T47D (cell line): ENCODE data around the gene UBXN7.
"Not testable (repeated sequence)": the region's sequence is repeated elsewhere in the genome, so short reads cannot be mapped to it uniquely, and the experiment has no call there.

Experiments
- DNase-seq, 2 experiments: peaks; one replicate each; pipeline versions ENCODE4 v3.0.0 to v3.0.0-alpha.2; 2011 to 2012; ENCODE audit warnings: low read depth in 1 of 2, low spot score in 1 of 2
- JUND ChIP-seq: IDR thresholded peaks from 2 replicates; pipeline ENCODE4 v1.6.1; 2012; ENCODE audit warnings: low read depth
- in situ Hi-C: cut with HindIII; loops from 2 replicates; pipeline ENCODE4 v1.10.0; 2016; ENCODE audit warnings: low sequenced_read_pairs, low pct_unique_long_range_greater_than_20kb

Gene UBXN7

DNA sequence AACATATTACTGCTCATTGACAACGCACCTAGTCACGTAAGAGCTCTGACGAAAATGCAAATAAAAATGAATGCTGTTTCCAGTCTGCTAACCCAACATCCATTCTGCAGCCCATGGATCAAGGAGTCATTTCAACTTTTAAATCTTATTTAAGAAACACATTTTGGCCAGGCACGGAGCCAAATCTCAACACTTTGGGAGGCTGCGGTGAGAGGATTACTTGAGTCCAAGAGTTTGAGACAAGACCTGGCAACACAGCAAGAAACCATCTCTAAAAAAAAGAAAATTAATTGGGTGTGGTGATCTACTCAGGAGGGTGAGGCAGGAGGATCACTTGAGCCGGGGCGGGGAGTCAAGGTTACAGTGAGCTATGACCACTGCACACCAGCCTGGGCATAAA, 71.6 kb downstream of the UBXN7 start:
- DNase-seq, result no peak
- in situ Hi-C loops, result no loop called here
- TF ChIP-seq JUND, result no peak

DNA sequence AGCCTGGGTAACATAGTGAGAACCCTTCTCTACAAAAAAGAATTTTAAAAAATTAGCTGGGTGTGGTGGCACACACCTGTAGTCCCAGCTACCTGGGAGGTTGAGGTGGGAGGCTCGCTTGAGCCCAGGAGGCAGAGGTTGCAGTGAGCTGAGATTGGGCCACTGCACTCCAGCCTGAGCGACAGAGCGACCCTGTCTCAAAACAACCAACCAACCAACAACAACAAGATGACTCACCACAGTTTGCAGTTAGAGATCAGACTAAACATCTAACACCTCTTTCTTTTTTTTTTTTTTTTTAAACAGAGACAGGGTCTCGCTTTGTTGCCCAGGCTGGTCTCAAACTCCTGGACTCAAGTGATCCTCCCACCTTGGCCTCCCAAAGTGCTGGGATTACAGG, 73.7 kb downstream of the UBXN7 start:
- in situ Hi-C loops, DNase-seq: not testable (repeated sequence)

DNA sequence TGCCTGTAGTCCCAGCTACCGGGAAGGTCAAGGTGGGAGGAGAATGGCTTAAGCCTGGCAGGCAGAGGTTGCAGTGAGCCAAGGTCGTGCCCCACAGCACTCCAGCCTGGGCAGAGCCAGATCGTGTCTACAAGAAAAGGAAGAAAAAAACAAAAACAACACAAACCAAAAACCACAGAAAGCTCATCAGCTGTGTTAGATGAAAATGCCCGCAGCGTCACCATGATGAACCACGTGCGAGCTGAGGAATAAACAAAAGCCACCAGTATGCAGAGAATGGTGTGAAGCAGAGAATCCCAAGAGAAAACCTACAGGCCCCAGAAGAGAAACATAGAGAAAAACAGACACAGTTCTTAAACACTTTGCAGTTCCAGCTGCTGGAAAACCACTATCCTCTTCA, 74.3 kb downstream of the UBXN7 start:
- in situ Hi-C loops, result no loop called here
- DNase-seq, result no peak
- TF ChIP-seq JUND, result no peak

DNA sequence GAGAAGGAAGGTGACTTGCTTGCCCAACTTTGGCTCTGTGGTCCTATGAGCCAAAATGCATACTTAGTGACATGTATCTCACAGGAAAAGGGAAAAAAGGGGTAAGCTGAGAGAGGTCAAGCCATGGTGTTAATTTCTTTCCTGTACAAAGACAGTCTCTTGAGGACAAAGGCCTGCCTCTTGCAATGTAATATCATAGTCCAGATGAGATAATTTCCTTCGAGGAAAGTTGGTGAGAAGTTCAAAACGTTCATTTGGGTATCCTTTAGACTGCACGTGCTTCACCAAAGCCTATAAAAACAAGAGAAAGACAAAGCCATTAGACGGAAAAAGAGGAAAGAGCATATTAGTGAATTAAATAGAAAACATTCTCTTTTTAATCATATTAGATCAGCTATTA, 75.7 kb downstream of the UBXN7 start:
- in situ Hi-C loops, result no loop called here
- no peak for TF ChIP-seq JUND
- DNase-seq, result no peak

GRCh38 chr3:196355668-196356067, 76.6 kb downstream of the UBXN7 start:
- TF ChIP-seq JUND, result no peak
- DNase-seq, result no peak
- in situ Hi-C loops, result no loop called here

- in situ Hi-C loops, result no loop called here
- no peak for TF ChIP-seq JUND
- no peak for DNase-seq
Measured at GRCh38 chr3:196354132-196354531, 78.1 kb downstream of the UBXN7 start.

DNA sequence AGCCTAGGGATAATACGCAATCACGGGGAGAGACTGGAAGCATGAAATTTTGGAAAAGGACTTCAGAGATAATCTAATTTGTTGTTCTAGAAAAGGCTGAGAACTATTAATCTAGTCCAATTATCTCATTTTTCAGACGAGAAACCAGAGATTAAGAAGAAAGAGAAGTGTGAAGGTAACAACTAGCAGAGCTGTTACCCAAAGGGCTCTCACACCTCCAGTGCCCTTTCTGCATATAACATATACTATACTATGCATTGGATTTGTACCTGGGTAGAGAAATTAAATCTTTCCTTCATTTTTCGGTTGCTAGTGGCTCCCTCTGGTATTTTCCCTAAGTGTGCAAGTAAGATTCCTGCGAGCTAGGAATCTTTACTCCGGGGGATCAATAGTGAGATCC, 80.7 kb downstream of the UBXN7 start:
- TF ChIP-seq JUND, result no peak
- no peak for DNase-seq
- in situ Hi-C loops, result no loop called here

- no peak for TF ChIP-seq JUND
Measured at GRCh38 chr3:196350067-196350466, 82.2 kb downstream of the UBXN7 start.

DNA sequence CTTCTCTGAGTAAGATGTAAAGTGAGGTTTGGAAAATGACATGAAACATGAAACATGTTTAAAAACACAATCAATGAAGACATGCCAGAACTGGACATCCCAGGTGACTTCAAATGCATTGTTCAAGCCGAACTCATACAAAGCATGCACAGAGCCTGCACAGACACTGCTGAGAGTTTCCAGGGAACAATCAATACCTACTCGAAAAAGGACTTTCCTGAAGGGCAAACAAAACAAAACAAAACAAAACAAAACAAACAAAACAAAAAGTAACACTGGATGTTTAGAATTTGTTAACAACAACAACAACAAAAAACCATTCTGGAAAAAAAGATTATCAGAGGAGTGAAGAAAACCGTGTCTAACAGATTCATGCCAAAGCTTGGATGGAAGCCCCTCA, 83.5 kb downstream of the UBXN7 start:
- DNase-seq, result no peak
- in situ Hi-C loops, result no loop called here
- no peak for TF ChIP-seq JUND

More at GRCh38 chr3:196350067-196350466, 82.2 kb downstream of the UBXN7 start:
- in situ Hi-C loops, result no loop called here
- no peak for DNase-seq

- in situ Hi-C loops, result no loop called here
- DNase-seq, result no peak
- no peak for TF ChIP-seq JUND
Measured at GRCh38 chr3:196344663-196345062, 87.6 kb downstream of the UBXN7 start.

DNA sequence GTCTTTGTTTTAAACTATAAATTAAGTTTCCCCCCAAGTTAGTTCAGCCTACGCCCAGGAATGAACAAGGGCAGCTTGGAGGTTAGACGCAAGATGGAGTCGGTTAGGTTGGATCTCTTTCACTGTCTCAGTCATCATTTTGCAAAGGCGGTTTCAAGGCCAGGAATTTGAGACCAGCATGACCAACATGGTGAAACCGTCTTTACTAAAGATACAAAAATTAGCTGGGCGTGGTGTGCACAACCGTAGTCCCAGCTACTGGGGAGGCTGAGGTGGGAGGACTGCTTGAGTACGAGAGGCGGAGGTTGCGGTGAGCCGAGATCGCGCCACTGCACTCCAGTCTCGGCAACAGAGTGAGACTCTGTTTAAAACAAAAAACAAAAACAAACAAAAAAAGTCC, 88.3 kb downstream of the UBXN7 start:
- DNase-seq, in situ Hi-C loops: not testable (repeated sequence)

DNA sequence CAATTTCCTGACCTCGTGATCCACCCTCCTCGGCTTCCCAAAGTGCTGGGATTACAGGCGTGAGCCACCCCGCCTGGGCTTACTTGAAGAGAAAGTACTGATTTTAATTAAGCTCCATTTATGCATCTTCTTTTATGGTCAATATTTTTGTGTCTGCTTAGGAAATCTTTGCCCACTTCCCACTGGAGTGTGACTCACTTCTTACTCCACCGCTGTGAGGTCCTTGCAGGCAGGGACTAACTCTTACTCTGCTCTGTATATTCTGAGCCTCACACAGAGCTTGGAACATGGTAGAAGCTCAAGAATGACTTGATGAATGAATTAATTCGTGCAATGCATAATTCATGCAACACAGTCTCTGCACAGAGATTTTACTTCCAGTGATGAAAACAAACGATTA, 91.1 kb downstream of the UBXN7 start:
- in situ Hi-C loops, result no loop called here
- TF ChIP-seq JUND, result no peak
- DNase-seq, result no peak

DNA sequence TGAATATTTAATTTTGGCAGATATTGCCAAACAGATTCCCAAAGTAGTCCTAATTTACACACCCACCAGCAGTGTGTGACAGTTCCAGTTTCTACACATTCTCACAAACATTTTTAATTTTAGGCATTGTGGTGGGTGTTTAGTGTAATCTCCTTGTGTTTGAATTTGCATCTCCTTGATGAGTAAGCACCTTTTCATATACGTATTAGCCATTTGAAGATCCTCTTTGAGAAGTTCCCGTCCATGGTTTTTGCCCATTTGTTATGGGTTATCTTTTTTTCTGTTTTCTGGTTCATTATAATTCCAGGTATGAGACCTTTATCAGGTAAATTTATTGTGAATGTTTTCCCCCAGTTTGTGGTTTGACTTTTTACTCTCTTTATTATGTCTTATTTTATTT, 91.8 kb downstream of the UBXN7 start:
- in situ Hi-C loops, result no loop called here
- TF ChIP-seq JUND, result no peak
- no peak for DNase-seq

DNA sequence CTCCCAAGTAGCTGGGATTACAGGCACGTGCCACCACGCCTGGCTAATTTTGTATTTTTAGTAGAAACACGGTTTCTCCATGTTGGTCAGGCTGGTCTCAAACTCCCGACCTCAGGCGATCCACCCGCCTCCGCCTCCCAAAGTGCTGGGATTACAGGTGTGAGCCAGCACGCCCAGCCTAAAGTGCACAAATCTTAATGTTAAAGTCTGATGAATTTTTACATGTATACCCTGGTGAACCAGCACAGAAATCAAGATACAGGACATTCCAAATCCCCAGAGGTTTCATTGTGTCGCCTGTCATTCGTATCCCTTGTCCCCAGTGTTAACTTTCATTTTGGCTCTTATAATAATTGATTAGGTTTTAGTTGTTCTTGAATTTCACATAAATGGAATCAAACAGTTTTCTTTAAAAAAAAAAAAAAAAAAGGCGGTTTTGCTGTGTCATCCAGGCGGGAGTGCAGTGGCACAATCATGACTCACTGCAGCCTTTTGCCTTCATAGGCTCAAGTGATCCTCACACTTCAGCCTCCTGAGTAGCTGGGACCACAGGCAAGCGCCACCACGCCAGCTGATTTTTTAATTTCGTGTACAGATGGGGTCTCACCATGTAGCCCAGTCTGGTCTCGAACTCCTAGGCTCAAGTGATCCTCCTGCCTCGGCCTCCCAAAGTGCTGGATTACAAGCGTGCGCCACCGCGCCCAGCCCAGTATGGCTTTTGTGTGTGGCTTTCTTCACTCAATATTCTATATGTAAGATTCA, 92.6 kb downstream of the UBXN7 start:
- TF ChIP-seq JUND, result no peak
- DNase-seq, result no peak
- in situ Hi-C loops, result no loop called here
